SK-N-SH (cell line): Measurements from ENCODE around the gene TACC2. TPM values are rescaled to one million over a fixed set of nuclear protein-coding genes. Genes with fewer than 3 reads are reported as not detected.

Experiments
- EP300 ChIP-seq, 2 experiments: IDR thresholded peaks; 2 replicates each; pipeline versions ENCODE4 v1.4.0 to v1.6.1; 2012; ENCODE audit warnings: borderline replicate concordance in 1 of 2, low read depth in 1 of 2, low read length in 1 of 2
- EZH2phosphoT487 ChIP-seq: fragments of 200-600 bp; sonication (generic); IDR thresholded peaks from 2 replicates; pipeline ENCODE4 v1.6.1; 2017; ENCODE audit warnings: low read depth, mixed run types, mild to moderate bottlenecking, antibody characterized with exemption, moderate library complexity, borderline replicate concordance
- FOSL2 ChIP-seq: IDR thresholded peaks from 2 replicates; pipeline ENCODE4 v1.4.0; 2012; ENCODE audit warnings: low read depth, mild to moderate bottlenecking, moderate library complexity, borderline replicate concordance
- FOXJ3 ChIP-seq: sonication (generic); formaldehyde crosslinking; IDR thresholded peaks from 2 replicates; pipeline ENCODE4 v1.5.1; 2020; ENCODE audit warnings: mild to moderate bottlenecking, missing genetic modification reagents
- GATA2 ChIP-seq: sonication (generic); formaldehyde crosslinking; IDR thresholded peaks from 2 replicates; pipeline ENCODE4 v1.5.0; 2020; ENCODE audit warnings: mild to moderate bottlenecking, missing genetic modification reagents
- MXI1 ChIP-seq: IDR thresholded peaks from 2 replicates; pipeline ENCODE4 v1.6.1; 2012; ENCODE audit warnings: mild to moderate bottlenecking, low read depth, low read length, improper control_type of control experiment
- NFIC ChIP-seq: IDR thresholded peaks from 2 replicates; pipeline ENCODE4 v1.4.0; 2012; ENCODE audit warnings: borderline replicate concordance
- RFX5 ChIP-seq: IDR thresholded peaks from 2 replicates; pipeline ENCODE4 v1.6.1; 2012; ENCODE audit warnings: mild to moderate bottlenecking, improper control_type of control experiment, low read length
- TCF12 ChIP-seq: IDR thresholded peaks from 2 replicates; pipeline ENCODE4 v1.4.0; 2012
- polyA plus RNA-seq, 3 experiments: library from polyadenylated mRNA; depleted of rRNA; stranded (reverse); fragments of >200 nt; gene quantifications; 2 replicates each; pipeline ENCODE4 v1.2.3, GENCODE V29; 2012
- TF ChIP-seq, protein P1 (sequence below): IDR thresholded peaks from 2 replicates; pipeline ENCODE4; 2012
- TF ChIP-seq, protein P2 (sequence below): IDR thresholded peaks from 2 replicates; pipeline ENCODE4 v1.6.1; 2012; ENCODE audit warnings: mild to moderate bottlenecking, low read depth, low read length, moderate library complexity
- TF ChIP-seq, protein P3 (sequence below): fragments of 150-350 bp; IDR thresholded peaks from 2 replicates; pipeline ENCODE4 v1.6.1; 2016; ENCODE audit warnings: mild to moderate bottlenecking, low read depth, low read length
- TF ChIP-seq, protein P4 (sequence below): fragments of 150-350 bp; IDR thresholded peaks from 2 replicates; pipeline ENCODE4 v1.6.1; 2017; ENCODE audit warnings: antibody characterized with exemption, low read length, low read depth, borderline replicate concordance

TACC2 gene
- polyA plus RNA-seq, 1 of the 3 experiments (the other 2 are of a cell fraction), result 8.8 TPM

DNA sequence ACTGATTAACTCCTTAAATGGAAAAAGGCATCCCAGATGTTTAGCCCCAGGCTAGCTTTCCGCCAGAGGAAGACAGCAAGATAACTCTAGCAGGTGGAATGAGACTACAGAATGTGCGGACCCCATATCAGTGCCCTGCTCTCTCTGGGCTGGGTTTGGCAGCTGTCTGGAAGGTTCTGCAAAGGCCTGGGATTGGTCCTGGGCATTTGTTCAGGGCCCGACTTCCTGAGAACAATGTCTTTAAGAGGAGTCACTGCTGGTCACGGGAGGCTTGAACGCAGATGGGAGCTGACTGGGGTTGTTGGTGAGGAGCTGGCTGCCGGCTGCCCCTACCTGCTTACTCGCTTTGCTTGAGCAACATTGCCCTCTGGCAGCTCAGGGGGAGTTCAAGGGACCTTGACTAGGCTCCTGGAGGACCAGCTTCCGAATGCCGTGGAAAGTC, 151.5 kb downstream of the TACC2 start (continued):
- TF ChIP-seq NFIC (no peak), MXI1 (no peak; the same call in 1 of the 2 replicates), FOXJ3 (CRISPR knock-in tag) (no peak), FOSL2 (no peak), EP300 (IDR thresholded peaks at IDR 0.05; ENCODE audit: borderline replicate concordance in 1 of 2, low read depth in 1 of 2, low read length in 1 of 2) (peak in 1 of 2 experiments; percentile 94; a peak in 2 of 4 replicates), RFX5 (no peak), EZH2phosphoT487 (no peak), TCF12 (no peak), GATA2 (peak; percentile 70)
- TF ChIP-seq, protein P1, sequence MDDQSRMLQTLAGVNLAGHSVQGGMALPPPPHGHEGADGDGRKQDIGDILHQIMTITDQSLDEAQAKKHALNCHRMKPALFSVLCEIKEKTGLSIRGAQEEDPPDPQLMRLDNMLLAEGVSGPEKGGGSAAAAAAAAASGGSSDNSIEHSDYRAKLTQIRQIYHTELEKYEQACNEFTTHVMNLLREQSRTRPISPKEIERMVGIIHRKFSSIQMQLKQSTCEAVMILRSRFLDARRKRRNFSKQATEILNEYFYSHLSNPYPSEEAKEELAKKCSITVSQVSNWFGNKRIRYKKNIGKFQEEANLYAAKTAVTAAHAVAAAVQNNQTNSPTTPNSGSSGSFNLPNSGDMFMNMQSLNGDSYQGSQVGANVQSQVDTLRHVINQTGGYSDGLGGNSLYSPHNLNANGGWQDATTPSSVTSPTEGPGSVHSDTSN, result no peak
- TF ChIP-seq, protein P2, sequence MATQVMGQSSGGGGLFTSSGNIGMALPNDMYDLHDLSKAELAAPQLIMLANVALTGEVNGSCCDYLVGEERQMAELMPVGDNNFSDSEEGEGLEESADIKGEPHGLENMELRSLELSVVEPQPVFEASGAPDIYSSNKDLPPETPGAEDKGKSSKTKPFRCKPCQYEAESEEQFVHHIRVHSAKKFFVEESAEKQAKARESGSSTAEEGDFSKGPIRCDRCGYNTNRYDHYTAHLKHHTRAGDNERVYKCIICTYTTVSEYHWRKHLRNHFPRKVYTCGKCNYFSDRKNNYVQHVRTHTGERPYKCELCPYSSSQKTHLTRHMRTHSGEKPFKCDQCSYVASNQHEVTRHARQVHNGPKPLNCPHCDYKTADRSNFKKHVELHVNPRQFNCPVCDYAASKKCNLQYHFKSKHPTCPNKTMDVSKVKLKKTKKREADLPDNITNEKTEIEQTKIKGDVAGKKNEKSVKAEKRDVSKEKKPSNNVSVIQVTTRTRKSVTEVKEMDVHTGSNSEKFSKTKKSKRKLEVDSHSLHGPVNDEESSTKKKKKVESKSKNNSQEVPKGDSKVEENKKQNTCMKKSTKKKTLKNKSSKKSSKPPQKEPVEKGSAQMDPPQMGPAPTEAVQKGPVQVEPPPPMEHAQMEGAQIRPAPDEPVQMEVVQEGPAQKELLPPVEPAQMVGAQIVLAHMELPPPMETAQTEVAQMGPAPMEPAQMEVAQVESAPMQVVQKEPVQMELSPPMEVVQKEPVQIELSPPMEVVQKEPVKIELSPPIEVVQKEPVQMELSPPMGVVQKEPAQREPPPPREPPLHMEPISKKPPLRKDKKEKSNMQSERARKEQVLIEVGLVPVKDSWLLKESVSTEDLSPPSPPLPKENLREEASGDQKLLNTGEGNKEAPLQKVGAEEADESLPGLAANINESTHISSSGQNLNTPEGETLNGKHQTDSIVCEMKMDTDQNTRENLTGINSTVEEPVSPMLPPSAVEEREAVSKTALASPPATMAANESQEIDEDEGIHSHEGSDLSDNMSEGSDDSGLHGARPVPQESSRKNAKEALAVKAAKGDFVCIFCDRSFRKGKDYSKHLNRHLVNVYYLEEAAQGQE, result no peak
- TF ChIP-seq, protein P3, sequence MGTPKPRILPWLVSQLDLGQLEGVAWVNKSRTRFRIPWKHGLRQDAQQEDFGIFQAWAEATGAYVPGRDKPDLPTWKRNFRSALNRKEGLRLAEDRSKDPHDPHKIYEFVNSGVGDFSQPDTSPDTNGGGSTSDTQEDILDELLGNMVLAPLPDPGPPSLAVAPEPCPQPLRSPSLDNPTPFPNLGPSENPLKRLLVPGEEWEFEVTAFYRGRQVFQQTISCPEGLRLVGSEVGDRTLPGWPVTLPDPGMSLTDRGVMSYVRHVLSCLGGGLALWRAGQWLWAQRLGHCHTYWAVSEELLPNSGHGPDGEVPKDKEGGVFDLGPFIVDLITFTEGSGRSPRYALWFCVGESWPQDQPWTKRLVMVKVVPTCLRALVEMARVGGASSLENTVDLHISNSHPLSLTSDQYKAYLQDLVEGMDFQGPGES, result no peak
- TF ChIP-seq, protein P4, sequence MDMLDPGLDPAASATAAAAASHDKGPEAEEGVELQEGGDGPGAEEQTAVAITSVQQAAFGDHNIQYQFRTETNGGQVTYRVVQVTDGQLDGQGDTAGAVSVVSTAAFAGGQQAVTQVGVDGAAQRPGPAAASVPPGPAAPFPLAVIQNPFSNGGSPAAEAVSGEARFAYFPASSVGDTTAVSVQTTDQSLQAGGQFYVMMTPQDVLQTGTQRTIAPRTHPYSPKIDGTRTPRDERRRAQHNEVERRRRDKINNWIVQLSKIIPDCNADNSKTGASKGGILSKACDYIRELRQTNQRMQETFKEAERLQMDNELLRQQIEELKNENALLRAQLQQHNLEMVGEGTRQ, result no peak
- TF ChIP-seq, all 33 proteins: peak for 5
